Left colon (tissue), 2 donors: Measurements from ENCODE around the gene WDR62. TPM values are rescaled to one million over a fixed set of nuclear protein-coding genes. Genes with fewer than 3 reads are reported as not detected.
A peak's percentile ranks its signal among the peaks of the same experiment; 100 is the strongest.
"Not testable (repeated sequence)": the region's sequence is repeated elsewhere in the genome, so short reads cannot be mapped to it uniquely, and the experiment has no call there.

Experiments
- ATAC-seq: fragments of 200-7000 bp; cut with Tn5 transposase; one replicate; pipeline ENCODE4 v1.9.1; 2020; ENCODE audit warnings: mild to moderate bottlenecking, moderate library complexity
- DNase-seq, 2 donors: peaks; one replicate each; pipeline ENCODE4 v3.0.0-alpha.2; 2020
- intact Hi-C, 2 donors: fragments of 100-400 bp; cut with DNase I in 1 of 2; cut with micrococcal nuclease in 1 of 2; formaldehyde crosslinking; loops; one replicate each; pipeline versions ENCODE4 v1.11.2 to v1.14.0; 2022; cut with DNase I, micrococcal nuclease
- total RNA-seq, 2 donors: library from RNA; stranded (reverse); fragmentation: NEBNext Ultra II Directional; extraction: Animal tissue kit (Norgen Biotek cat#: 25700); gene quantifications; one replicate each; pipeline ENCODE4 v1.2.1, GENCODE V29; 2021
- donor health status: DM: no; HTN: no; CAD: no.
- donor health status: DM: yes; HTN: yes; CAD: no.

WDR62 gene
- total RNA-seq, 2 donors from 2014 or later: 0.84 to 4.5 TPM

- intact Hi-C loops: no loop called here
- ATAC-seq: no peak
- DNase-seq: no peak
Measured at GRCh38 chr19:36064826-36065225, 10.1 kb downstream of the WDR62 start.

GRCh38 chr19:36067681-36068080 lies 13.0 kb downstream of the WDR62 start:
- ATAC-seq (no peak), DNase-seq (no peak)
- intact Hi-C loops: no loop called here

GRCh38 chr19:36068810-36069499 lies 14.3 kb downstream of the WDR62 start:
- intact Hi-C loops, DNase-seq, ATAC-seq: not testable (repeated sequence)

GRCh38 chr19:36072081-36072480 lies 17.4 kb downstream of the WDR62 start:
- intact Hi-C loops: no loop called here
- DNase-seq: no peak
- no peak for ATAC-seq

GRCh38 chr19:36073121-36073876 lies 18.6 kb downstream of the WDR62 start:
- ATAC-seq (peak; percentile 55), DNase-seq (no peak)
- intact Hi-C loops: no loop called here

- DNase-seq (no peak), ATAC-seq (no peak)
- intact Hi-C loops: no loop called here
Measured at GRCh38 chr19:36079389-36079945, 24.8 kb downstream of the WDR62 start.

- DNase-seq: no peak
- ATAC-seq: no peak
- intact Hi-C loops: no loop called here
Measured at GRCh38 chr19:36081385-36081784, 26.7 kb downstream of the WDR62 start.

GRCh38 chr19:36081894-36082293 lies 27.2 kb downstream of the WDR62 start:
- ATAC-seq (no peak), DNase-seq (no peak)
- intact Hi-C loops: no loop called here

- DNase-seq (no peak), ATAC-seq (no peak)
- intact Hi-C loops: no loop called here
Measured at GRCh38 chr19:36082916-36083315, 28.2 kb downstream of the WDR62 start.

- no peak for DNase-seq
- no peak for ATAC-seq
- intact Hi-C loops: no loop called here
Measured at GRCh38 chr19:36084231-36085009, 29.7 kb downstream of the WDR62 start.

GRCh38 chr19:36086326-36086725 lies 31.6 kb downstream of the WDR62 start:
- intact Hi-C loops: no loop called here
- ATAC-seq (no peak), DNase-seq (no peak)

- no peak for ATAC-seq
- intact Hi-C loops: no loop called here
- DNase-seq: no peak
Measured at GRCh38 chr19:36089847-36090246, 35.1 kb downstream of the WDR62 start.

- DNase-seq: no peak
- ATAC-seq: peak; percentile 59
- intact Hi-C loops: no loop called here
Measured at GRCh38 chr19:36090910-36091695, 36.4 kb downstream of the WDR62 start.

GRCh38 chr19:36092566-36092965 lies 37.9 kb downstream of the WDR62 start:
- DNase-seq (no peak), ATAC-seq (no peak)
- intact Hi-C loops: no loop called here

GRCh38 chr19:36093146-36093662 lies 38.5 kb downstream of the WDR62 start:
- no peak for DNase-seq
- no peak for ATAC-seq
- intact Hi-C loops: no loop called here

- no peak for ATAC-seq
- intact Hi-C loops: no loop called here
- DNase-seq: no peak
Measured at GRCh38 chr19:36093687-36094086, 39.0 kb downstream of the WDR62 start.

- intact Hi-C loops: no loop called here
- no peak for ATAC-seq
- no peak for DNase-seq
Measured at GRCh38 chr19:36097036-36097435, 42.3 kb downstream of the WDR62 start.

- intact Hi-C loops: no loop called here
Measured at GRCh38 chr19:36099166-36099785, 44.6 kb downstream of the WDR62 start.

More at GRCh38 chr19:36099166-36099785, 44.6 kb downstream of the WDR62 start:
- no peak for DNase-seq
- no peak for ATAC-seq
